A673 (cell line): ENCODE data around the gene C6orf15. TPM values are rescaled to one million over a fixed set of nuclear protein-coding genes. Genes with fewer than 3 reads are reported as not detected.

Experiments used
- BruUV-seq: library from RNA; stranded (reverse); fragments of 400-500 nt; replicated peaks from 2 replicates; lab custom pipeline; 2021; lab: Mats Ljungman, UMichigan
- CTCF ChIA-PET: fragments of 300-600 bp; sonication (Branson Sonifier 250); formaldehyde crosslinking; loops from one replicate; lab custom pipeline; 2022; ENCODE audit warnings: antibody characterized with exemption; lab: Charles Lee
- POLR2A ChIA-PET: fragments of 300-600 bp; sonication (Branson Sonifier 250); formaldehyde crosslinking; loops from one replicate; lab custom pipeline; 2022; ENCODE audit warnings: antibody characterized with exemption; ENCODE audit not compliant: low non-redundant PET; lab: Charles Lee
- DNase-seq: peaks from one replicate; pipeline ENCODE4 v3.0.0-alpha.2; 2015; ENCODE audit warnings: low spot score
- H3K27ac ChIP-seq: fragments of 200-600 bp; sonication (generic); 2 replicates; pipeline ENCODE4 v1.5.1; 2016; ENCODE audit warnings: mixed run types, low read depth, mild to moderate bottlenecking, mixed read lengths, antibody characterized with exemption, low read length; ENCODE audit not compliant: poor library complexity, severe bottlenecking
- H3K27me3 ChIP-seq: fragments of 200-600 bp; sonication (generic); replicated peaks from 2 replicates; pipeline ENCODE4 v1.6.1; 2017; ENCODE audit warnings: mixed run types, low read depth, mild to moderate bottlenecking, mixed read lengths, antibody characterized with exemption, low read length; ENCODE audit not compliant: insufficient read depth, poor library complexity
- H3K36me3 ChIP-seq: fragments of 200-600 bp; sonication (generic); 2 replicates; pipeline ENCODE4 v1.6.1; 2016; ENCODE audit warnings: mixed run types, mild to moderate bottlenecking, mixed read lengths, antibody characterized with exemption, low read length; ENCODE audit not compliant: insufficient read depth, poor library complexity, severe bottlenecking
- H3K4me1 ChIP-seq: fragments of 200-600 bp; sonication (generic); 2 replicates; pipeline ENCODE4 v1.6.1; 2017; ENCODE audit warnings: mixed run types, mild to moderate bottlenecking, mixed read lengths, antibody characterized with exemption, low read length; ENCODE audit not compliant: insufficient read depth, poor library complexity, severe bottlenecking
- H3K4me3 ChIP-seq: fragments of 200-600 bp; sonication (generic); 2 replicates; pipeline ENCODE4 v1.5.1; 2016; ENCODE audit warnings: low read depth, mixed run types, mild to moderate bottlenecking, mixed read lengths, low read length; ENCODE audit not compliant: poor library complexity, severe bottlenecking
- H3K9me3 ChIP-seq: fragments of 200-600 bp; sonication (generic); 2 replicates; pipeline ENCODE4 v1.6.1; 2016; ENCODE audit warnings: mixed run types, low read depth, mild to moderate bottlenecking, mixed read lengths, antibody characterized with exemption, low read length; ENCODE audit not compliant: poor library complexity, severe bottlenecking
- EZH2 ChIP-seq: fragments of 200-600 bp; sonication (generic); IDR thresholded peaks from 2 replicates; pipeline ENCODE4 v1.6.1; 2017; ENCODE audit warnings: borderline replicate concordance, low read depth, mild to moderate bottlenecking, mixed read lengths, antibody characterized with exemption, low read length; ENCODE audit not compliant: poor library complexity, severe bottlenecking
- intact Hi-C: fragments of 100-400 bp; cut with micrococcal nuclease; formaldehyde crosslinking; loops from one replicate; pipeline ENCODE4 v1.10.0; 2022; ENCODE audit not compliant: unreplicated experiment
- total RNA-seq: library from RNA; stranded (reverse); gene quantifications from 2 replicates; pipeline ENCODE4 v1.2.3, GENCODE V29; 2021
- TF ChIP-seq, protein P1 (sequence below): fragments of 300-800, 200-600 bp; sonication (generic); conservative IDR thresholded peaks from 2 replicates; pipeline ENCODE4 v1.5.1; 2017; ENCODE audit warnings: low read depth, mild to moderate bottlenecking, antibody characterized with exemption, low read length, moderate library complexity, mixed read lengths

The C6orf15 gene
- total RNA-seq, 1 experiment from 2014 or later = not detected

DNA sequence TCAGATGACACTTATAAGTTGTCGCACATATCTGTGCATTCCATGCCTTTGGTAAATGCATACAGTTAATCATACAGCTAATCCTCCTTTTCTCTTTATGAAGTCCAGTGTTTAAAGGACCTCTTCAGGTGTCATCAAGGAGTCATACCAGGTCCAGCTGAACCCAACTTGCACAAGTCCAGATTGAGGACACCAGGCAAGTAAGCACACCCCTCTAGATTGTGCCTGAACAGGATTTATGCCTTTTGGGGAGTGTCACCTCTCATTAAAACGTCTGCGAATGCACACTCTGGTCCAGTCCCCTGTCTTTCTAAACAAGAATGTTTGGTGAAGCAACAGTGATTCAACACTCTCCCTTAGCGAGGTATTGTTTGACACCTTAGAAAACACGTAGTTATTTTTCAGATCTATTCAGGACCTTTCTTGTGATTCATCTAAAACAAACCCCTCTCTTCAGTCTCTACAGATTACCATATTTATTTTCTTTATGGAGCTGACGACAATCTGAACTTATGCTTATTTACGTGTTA is 48.4 kb downstream of the C6orf15 start:
- H3K4me3 ChIP-seq = no peak overlapping the region

More for the DNA sequence above, 48.4 kb downstream of the C6orf15 start:
- no peak for DNase-seq
- BruUV-seq = no TSS peak
- H3K27me3 ChIP-seq = no peaks in the 10 kb centered on the region
- no peak for TF ChIP-seq EZH2
- TF ChIP-seq, protein P1, sequence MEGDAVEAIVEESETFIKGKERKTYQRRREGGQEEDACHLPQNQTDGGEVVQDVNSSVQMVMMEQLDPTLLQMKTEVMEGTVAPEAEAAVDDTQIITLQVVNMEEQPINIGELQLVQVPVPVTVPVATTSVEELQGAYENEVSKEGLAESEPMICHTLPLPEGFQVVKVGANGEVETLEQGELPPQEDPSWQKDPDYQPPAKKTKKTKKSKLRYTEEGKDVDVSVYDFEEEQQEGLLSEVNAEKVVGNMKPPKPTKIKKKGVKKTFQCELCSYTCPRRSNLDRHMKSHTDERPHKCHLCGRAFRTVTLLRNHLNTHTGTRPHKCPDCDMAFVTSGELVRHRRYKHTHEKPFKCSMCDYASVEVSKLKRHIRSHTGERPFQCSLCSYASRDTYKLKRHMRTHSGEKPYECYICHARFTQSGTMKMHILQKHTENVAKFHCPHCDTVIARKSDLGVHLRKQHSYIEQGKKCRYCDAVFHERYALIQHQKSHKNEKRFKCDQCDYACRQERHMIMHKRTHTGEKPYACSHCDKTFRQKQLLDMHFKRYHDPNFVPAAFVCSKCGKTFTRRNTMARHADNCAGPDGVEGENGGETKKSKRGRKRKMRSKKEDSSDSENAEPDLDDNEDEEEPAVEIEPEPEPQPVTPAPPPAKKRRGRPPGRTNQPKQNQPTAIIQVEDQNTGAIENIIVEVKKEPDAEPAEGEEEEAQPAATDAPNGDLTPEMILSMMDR = no peak
- no peaks in the 10 kb centered on the region for H3K36me3 ChIP-seq
- ChIA-PET POLR2A (no interaction called here), CTCF (no interaction called here)
- no peaks in the 10 kb centered on the region for H3K9me3 ChIP-seq
- H3K4me1 ChIP-seq = no peaks in the 10 kb centered on the region
- no peak overlapping the region for H3K27ac ChIP-seq
- intact Hi-C loops = no loop called here

Other genes with a start within 250 kb of the C6orf15 start
- gene DDR1, start 228.1 kb downstream of the C6orf15 start, total RNA-seq = 48.0 and 57.9 TPM in 2 replicates
- gene GTF2H4, start 204.4 kb downstream of the C6orf15 start, total RNA-seq = 42.6 and 45.9 TPM in 2 replicates
- gene VARS2, start 198.3 kb downstream of the C6orf15 start, total RNA-seq = 48.4 and 53.4 TPM in 2 replicates
- gene SFTA2, start 180.4 kb downstream of the C6orf15 start, total RNA-seq = not detected in 2 replicates
- gene MUCL3, start 171.6 kb downstream of the C6orf15 start, total RNA-seq = not detected in 2 replicates
- not detected in 2 replicates for gene MUC21, start 128.9 kb downstream of the C6orf15 start, total RNA-seq
- not detected in 2 replicates for gene MUC22, start 102.1 kb downstream of the C6orf15 start, total RNA-seq
- 0.74 TPM in 1 of 2 replicates, not detected in the other for gene PSORS1C1, start 2.2 kb upstream of the C6orf15 start, total RNA-seq
- not detected in 2 replicates for gene CDSN, start 7.9 kb upstream of the C6orf15 start, total RNA-seq
- gene PSORS1C2, start 26.5 kb upstream of the C6orf15 start, total RNA-seq = not detected in 2 replicates
- gene CCHCR1, start 45.2 kb upstream of the C6orf15 start, total RNA-seq = 51.7 and 58.0 TPM in 2 replicates
- 31.8 and 39.1 TPM in 2 replicates for gene TCF19, start 46.0 kb upstream of the C6orf15 start, total RNA-seq
- not detected in 2 replicates for gene POU5F1, start 58.1 kb upstream of the C6orf15 start, total RNA-seq
- gene HLA-C, start 159.5 kb upstream of the C6orf15 start, total RNA-seq = 121 and 134 TPM in 2 replicates
- 27.3 and 29.9 TPM in 2 replicates for gene HLA-B, start 244.6 kb upstream of the C6orf15 start, total RNA-seq